ENCODE data around the gene GPR75.

DNA sequence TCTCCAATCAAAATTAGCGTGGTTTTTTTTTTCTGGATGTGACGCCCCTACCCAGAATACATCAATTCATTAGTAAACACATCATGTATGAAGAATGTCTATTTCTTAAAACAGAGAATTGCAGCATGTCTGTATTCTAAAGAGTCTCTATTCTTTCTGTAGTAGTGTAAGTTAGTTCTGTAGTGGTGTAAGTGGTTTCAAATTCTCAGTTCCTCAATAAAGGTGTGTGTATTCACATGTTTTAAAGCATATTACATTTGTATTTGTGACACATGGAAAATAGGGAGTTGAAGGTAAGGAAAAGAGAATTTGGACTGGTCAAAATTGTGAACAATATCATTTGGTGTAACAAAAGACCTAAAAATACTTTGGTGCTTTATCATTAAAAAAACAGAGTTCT lies 8.0 kb upstream of the GPR75 start:
- TF ChIP-seq, protein P1, sequence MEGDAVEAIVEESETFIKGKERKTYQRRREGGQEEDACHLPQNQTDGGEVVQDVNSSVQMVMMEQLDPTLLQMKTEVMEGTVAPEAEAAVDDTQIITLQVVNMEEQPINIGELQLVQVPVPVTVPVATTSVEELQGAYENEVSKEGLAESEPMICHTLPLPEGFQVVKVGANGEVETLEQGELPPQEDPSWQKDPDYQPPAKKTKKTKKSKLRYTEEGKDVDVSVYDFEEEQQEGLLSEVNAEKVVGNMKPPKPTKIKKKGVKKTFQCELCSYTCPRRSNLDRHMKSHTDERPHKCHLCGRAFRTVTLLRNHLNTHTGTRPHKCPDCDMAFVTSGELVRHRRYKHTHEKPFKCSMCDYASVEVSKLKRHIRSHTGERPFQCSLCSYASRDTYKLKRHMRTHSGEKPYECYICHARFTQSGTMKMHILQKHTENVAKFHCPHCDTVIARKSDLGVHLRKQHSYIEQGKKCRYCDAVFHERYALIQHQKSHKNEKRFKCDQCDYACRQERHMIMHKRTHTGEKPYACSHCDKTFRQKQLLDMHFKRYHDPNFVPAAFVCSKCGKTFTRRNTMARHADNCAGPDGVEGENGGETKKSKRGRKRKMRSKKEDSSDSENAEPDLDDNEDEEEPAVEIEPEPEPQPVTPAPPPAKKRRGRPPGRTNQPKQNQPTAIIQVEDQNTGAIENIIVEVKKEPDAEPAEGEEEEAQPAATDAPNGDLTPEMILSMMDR (IDR thresholded peaks at IDR 0.05): no peak
- no peak for TF ChIP-seq POLR2AphosphoS5 (IDR thresholded peaks at IDR 0.05)
- TF ChIP-seq EP300 (IDR thresholded peaks at IDR 0.05; ENCODE audit: low read depth): no peak

Measured in transverse colon (tissue), 4 donors.